IPS DF 4.7 (cell line): Measurements from ENCODE around the gene GRIK3.

Experiments used
- DNase-seq: peaks from one replicate; pipeline ENCODE4 v3.0.0-alpha.2; 2013; ENCODE audit warnings: low spot score; ENCODE audit errors: extremely low read depth

GRIK3 gene

GRCh38 chr1:36835017-36835695, 199.2 kb downstream of the GRIK3 start:
- DNase-seq = no peak

DNA sequence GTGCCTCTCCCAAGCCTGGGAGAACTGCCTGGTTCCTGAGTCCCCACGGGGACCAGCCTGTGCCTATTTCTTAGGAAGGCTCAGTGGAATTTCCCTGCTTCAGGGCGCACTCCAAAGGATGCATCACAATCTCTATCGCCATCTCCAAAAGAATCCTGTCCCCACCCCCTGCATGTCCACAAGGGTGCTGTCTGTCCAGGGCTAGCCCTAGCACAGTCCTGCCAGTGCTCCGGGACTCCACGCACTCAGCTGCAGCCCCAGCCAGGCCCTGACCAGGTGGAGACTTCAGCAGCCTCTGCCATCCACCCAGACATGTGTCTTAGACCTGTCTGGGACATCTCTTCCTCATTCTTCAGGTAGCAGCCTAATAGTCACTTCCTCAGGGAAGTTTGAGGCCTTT, 199.7 kb downstream of the GRIK3 start:
- no peak for DNase-seq

DNA sequence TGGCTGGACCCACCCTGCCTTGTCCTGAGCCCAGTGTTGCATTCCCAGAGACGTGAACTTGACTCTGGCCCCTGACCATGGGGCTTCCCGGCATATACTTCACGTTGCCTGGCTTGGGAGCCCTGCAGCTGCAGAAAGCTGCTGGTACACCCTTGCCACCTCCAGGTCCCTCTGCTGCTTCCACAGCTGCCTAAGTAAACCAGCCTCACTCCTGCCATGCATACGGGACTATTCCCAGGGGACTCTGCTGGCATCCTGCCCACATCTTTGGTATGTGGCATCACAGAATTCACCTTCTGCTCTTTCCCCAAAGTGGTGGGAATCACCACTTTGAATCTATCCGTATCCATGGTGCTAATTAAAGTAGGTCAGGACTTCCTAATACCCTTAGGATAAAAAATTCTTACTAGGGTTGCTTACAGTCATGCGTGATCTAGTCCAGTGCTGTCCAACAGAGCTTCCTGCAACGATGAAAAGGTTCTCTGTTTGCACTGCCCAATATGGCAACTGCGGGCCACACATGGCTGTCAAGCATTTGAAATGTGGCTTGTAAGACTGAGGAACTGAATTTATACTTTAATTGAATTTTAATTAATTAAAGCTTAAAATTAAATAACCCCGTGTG, 203.0 kb downstream of the GRIK3 start:
- no peak for DNase-seq

DNA sequence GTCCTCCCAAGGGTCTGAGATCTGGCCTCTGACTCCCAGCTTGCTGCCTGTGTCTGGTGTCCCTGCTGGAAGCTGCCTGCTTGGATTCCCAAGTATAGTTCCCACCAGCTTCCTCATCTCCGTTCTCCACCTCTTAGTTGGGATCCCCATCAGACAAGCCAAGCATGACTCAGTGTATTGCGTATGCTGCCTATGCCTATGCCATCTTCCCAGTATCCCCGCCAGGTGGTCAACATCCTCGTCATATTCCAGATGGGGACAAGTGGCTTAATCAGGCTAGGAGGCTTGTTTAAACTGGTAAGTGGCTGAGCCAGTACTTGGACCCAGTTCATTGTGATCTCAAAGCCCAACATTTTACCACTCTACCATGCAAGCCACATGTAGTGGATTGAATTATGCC, 204.4 kb downstream of the GRIK3 start:
- no peak for DNase-seq

- no peak for DNase-seq
These were observed 205.2 kb downstream of the GRIK3 start for GRCh38 chr1:36829066-36829465.

- no peak for DNase-seq
These were observed 209.1 kb downstream of the GRIK3 start for GRCh38 chr1:36825226-36825625.

GRCh38 chr1:36824390-36824861, 209.9 kb downstream of the GRIK3 start:
- DNase-seq = no peak

GRCh38 chr1:36822648-36823047, 211.7 kb downstream of the GRIK3 start:
- no peak for DNase-seq

GRCh38 chr1:36821386-36821785, 212.9 kb downstream of the GRIK3 start:
- DNase-seq = no peak

DNA sequence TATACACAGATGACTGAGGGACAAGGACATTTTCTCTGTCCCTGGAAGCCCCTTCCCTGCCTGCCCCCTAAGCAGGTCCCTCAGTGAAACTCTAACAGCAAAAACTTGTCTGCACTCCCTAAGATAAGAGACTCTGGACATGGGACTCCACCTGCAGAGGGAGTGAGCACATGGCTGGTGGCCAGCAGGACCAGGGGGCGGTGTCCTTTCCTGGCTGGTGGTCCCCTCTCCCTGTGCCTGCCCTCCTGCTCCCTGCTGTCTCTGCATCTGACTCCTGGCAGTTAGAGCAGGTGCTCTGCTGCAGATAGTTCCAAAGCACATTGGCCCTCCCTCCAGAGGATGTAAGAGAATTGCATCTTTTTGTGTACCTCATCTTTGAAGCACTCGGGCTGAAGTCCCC, 215.5 kb downstream of the GRIK3 start:
- DNase-seq = no peak

DNA sequence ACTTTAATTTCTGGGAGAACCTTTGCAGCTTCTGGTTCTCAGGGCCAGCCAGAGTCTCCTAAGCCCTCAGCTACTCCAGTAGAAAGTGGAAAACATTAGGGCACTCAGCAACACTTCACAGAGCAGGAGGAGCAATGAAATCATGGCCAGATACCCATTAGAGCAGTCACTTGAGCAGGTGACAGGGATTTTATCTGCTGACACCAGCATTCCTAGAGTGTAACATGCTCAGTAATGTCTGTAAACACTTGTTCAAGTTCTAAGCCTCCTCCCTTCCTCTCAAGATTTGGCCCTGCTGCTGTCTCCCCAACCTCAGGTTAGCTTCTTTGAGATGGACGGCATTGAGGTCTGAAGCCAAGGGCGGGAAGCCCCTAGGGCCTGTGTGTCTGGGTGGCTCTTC, 218.0 kb downstream of the GRIK3 start:
- DNase-seq = no peak

DNA sequence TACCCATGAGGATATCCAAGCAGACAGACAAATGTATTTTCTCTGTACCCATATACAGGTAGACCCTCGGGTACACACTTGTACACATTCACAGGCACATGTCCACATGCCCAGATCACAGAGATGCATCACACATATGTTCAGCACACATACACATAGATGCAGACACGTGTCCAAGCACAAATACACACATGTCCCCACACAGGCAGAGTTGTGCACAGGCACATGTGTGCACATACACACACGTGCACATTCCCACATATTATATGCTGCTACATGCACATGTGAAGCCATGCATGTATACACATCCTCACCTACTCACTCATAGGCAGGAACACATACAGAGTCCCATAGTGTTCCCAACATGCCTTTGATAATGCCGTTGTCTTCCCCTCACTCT, 219.5 kb downstream of the GRIK3 start:
- no peak for DNase-seq

- no peak for DNase-seq
These were observed 220.2 kb downstream of the GRIK3 start for GRCh38 chr1:36814083-36814482.

GRCh38 chr1:36807262-36807661, 227.1 kb downstream of the GRIK3 start:
- DNase-seq = no peak

GRCh38 chr1:36805979-36806640, 228.2 kb downstream of the GRIK3 start:
- no peak for DNase-seq

- no peak for DNase-seq
These were observed 229.5 kb downstream of the GRIK3 start for GRCh38 chr1:36804669-36805314.

- no peak for DNase-seq
These were observed 230.3 kb downstream of the GRIK3 start for GRCh38 chr1:36803868-36804570.

- no peak for DNase-seq
These were observed 232.3 kb downstream of the GRIK3 start for GRCh38 chr1:36802018-36802417.

DNA sequence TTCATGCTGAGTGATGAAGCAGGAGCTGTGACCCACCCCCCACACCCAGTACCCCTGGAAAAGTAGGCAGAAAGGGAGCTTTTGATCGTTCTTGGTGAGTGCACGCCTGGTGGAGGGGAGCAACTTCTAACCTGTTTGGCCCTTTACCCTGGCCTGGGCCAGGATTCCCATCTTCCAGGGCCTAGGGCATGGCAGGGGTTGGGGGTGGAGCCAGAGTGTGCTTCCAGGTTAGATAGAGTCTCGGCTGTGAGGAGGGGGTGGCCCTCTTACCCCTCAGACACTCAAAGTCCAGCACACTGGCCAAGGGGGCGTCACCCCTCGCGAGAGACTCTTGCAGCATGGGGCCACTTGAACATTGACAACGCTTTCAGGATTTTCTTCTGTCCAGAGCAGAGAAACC, 236.6 kb downstream of the GRIK3 start:
- DNase-seq = no peak

GRCh38 chr1:36796733-36797132, 237.6 kb downstream of the GRIK3 start:
- DNase-seq = no peak

DNA sequence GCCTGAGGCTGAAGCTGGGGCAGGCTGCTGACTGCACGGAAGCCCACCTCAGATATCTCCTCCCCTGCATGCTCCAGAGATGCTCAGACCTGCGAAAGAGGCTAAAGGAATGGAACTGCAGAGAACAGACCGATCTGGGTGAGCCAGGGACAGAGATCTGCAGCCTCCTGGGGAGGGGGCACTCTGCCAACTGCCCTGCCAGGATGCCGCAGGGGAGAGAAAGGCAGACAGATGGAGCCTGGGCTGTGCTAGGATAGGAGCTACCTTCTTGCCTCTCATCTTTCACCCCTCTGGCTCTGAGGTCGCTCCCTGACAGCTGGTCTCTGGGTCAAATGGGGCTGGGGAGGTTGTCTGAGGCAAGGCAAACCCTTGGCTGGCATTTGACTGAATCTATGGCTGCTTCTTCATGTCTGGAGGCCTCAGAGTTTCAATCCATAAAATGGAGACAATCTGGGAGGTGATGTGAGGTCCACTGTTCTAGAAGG, 238.2 kb downstream of the GRIK3 start:
- no peak for DNase-seq
